ENCODE results near the gene SUCNR1.
"Not testable (repeated sequence)": the region's sequence is repeated elsewhere in the genome, so short reads cannot be mapped to it uniquely, and the experiment has no call there.

The SUCNR1 gene

DNA sequence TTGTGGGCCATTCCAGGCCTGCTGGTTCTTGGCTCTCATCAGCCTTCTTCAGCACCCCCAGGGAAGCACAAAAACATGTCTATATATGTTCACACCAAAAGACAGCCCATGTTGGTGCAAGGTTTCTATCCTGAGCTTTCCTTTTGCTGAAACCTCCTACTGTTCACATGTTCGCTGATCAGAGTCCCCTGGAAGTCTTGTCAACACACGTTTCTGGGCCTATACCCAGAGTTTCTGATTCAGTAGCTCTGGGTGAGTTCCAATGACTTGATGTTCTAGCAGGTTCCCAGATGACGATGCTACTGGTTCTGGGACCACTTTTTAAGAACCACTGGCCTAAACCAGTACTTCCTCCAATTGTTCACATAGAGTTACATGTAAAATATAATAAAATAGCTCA is 46.0 kb downstream of the SUCNR1 start:
- no peak overlapping the region for H3K4me3 ChIP-seq (ENCODE audit: low read depth, low read length)
- no peaks in the 10 kb centered on the region for H3K9me3 ChIP-seq (ENCODE audit: control insufficient read depth, insufficient read depth, low read length)
- no peak overlapping the region for H3K9ac ChIP-seq (ENCODE audit: low read depth, low read length)
- H3K27ac ChIP-seq (ENCODE audit: low read depth, low read length) = no peak overlapping the region
- no peaks in the 10 kb centered on the region for H3K36me3 ChIP-seq (ENCODE audit: control insufficient read depth, insufficient read depth, low read length)
- H3K4me1 ChIP-seq (ENCODE audit: control insufficient read depth, insufficient read depth, low read length) = no peaks in the 10 kb centered on the region
- H3K27me3 ChIP-seq (ENCODE audit: control insufficient read depth, insufficient read depth, low read length) = no peaks in the 10 kb centered on the region

DNA sequence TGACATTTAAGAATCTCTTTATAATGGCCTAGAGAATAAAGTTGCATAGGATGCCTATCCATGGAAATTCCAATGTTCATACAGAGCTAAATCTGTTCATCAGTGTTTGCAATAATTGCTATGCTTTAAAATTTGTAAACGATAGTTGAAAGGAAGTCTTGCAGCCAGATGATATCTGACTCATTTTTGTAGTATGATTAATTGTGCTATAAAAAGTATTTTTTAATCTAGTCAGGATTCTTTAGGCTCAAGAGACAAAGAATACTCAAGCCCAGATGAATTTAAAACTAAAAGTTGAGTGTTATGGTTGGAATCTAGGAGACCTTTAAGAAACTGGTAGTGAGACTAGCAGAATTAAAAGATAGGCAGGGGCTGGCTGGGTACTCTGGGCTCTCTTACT is 50.5 kb downstream of the SUCNR1 start:
- Histone ChIP-seq H3K27ac (ENCODE audit: low read depth, low read length) (no peak overlapping the region), H3K36me3 (ENCODE audit: control insufficient read depth, insufficient read depth, low read length) (no peaks in the 10 kb centered on the region), H3K9me3 (ENCODE audit: control insufficient read depth, insufficient read depth, low read length) (no peaks in the 10 kb centered on the region), H3K9ac (ENCODE audit: low read depth, low read length) (no peak overlapping the region), H3K4me3 (ENCODE audit: low read depth, low read length) (no peak overlapping the region), H3K4me1 (ENCODE audit: control insufficient read depth, insufficient read depth, low read length) (no peaks in the 10 kb centered on the region), H3K27me3 (ENCODE audit: control insufficient read depth, insufficient read depth, low read length) (no peaks in the 10 kb centered on the region)

DNA sequence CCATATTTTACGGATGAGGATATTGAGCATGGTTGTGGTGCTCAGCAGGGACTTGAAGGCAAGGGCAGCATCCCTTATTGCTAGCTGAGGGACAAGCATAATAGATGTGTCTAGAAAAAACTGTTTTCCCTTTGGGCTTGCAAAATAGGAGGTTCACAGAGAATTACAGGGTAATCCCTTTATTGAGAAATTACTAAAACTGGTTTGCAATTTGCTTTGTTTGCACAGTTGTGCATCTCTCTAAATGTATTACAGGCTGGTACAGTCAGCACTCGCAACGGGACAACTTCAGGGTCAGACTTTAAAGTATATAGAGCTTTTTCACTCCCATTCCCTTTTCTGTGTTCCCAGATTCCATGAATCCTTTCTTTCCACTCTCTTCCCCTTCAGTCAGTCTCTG is 51.3 kb downstream of the SUCNR1 start:
- Histone ChIP-seq H3K9ac (ENCODE audit: low read depth, low read length) (no peak overlapping the region), H3K36me3 (ENCODE audit: control insufficient read depth, insufficient read depth, low read length) (no peaks in the 10 kb centered on the region), H3K4me3 (ENCODE audit: low read depth, low read length) (no peak overlapping the region), H3K27me3 (ENCODE audit: control insufficient read depth, insufficient read depth, low read length) (no peaks in the 10 kb centered on the region), H3K4me1 (ENCODE audit: control insufficient read depth, insufficient read depth, low read length) (no peaks in the 10 kb centered on the region), H3K27ac (ENCODE audit: low read depth, low read length) (no peak overlapping the region), H3K9me3 (ENCODE audit: control insufficient read depth, insufficient read depth, low read length) (no peaks in the 10 kb centered on the region)

DNA sequence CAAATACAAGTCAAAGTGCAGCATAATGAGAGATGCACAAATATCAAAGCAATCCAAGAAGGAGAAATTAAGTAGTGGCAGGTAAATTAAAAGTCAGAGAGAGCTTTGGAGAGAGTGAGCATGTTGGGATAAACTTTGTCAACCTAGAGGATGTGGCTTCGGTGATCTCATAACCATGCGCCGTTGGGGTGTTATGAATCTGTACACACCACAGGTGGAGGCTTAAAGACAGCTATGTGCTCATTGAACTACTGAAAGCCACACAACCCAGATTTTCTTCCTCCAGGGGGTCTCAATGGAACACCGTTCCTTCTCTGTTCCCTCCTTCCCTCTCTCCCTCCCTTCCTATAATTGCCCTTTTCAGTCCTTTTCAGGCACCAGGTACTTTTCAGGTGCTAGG is 52.0 kb downstream of the SUCNR1 start:
- no peaks in the 10 kb centered on the region for H3K36me3 ChIP-seq (ENCODE audit: control insufficient read depth, insufficient read depth, low read length)
- no peaks in the 10 kb centered on the region for H3K9me3 ChIP-seq (ENCODE audit: control insufficient read depth, insufficient read depth, low read length)
- H3K4me3 ChIP-seq (ENCODE audit: low read depth, low read length) = no peak overlapping the region
- H3K9ac ChIP-seq (ENCODE audit: low read depth, low read length) = no peak overlapping the region
- H3K27ac ChIP-seq (ENCODE audit: low read depth, low read length) = no peak overlapping the region
- H3K27me3 ChIP-seq (ENCODE audit: control insufficient read depth, insufficient read depth, low read length) = no peaks in the 10 kb centered on the region
- H3K4me1 ChIP-seq (ENCODE audit: control insufficient read depth, insufficient read depth, low read length) = no peaks in the 10 kb centered on the region

DNA sequence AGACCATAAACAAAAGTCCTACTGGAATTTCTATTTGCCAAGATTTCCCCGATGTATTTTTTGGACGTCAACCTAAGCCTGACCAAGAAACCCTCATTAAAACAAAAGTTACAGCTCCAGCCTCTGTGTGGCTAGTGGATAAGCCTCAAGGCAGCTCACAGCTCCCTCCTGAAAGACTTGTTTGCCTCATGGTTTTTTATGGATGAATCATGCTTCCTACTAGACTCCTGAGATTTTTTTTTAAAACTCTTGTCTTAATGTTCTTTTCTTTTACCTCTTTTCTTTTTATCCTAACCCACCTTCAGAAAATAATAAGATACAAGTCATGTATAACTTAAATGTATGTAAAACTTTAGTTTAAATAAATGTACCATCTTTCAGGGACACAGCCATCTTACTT is 52.4 kb downstream of the SUCNR1 start:
- no peaks in the 10 kb centered on the region for H3K4me1 ChIP-seq (ENCODE audit: control insufficient read depth, insufficient read depth, low read length)
- H3K9ac ChIP-seq (ENCODE audit: low read depth, low read length) = no peak overlapping the region
- no peaks in the 10 kb centered on the region for H3K36me3 ChIP-seq (ENCODE audit: control insufficient read depth, insufficient read depth, low read length)
- H3K27me3 ChIP-seq (ENCODE audit: control insufficient read depth, insufficient read depth, low read length) = no peaks in the 10 kb centered on the region
- H3K9me3 ChIP-seq (ENCODE audit: control insufficient read depth, insufficient read depth, low read length) = no peaks in the 10 kb centered on the region
- H3K27ac ChIP-seq (ENCODE audit: low read depth, low read length) = no peak overlapping the region
- no peak overlapping the region for H3K4me3 ChIP-seq (ENCODE audit: low read depth, low read length)

DNA sequence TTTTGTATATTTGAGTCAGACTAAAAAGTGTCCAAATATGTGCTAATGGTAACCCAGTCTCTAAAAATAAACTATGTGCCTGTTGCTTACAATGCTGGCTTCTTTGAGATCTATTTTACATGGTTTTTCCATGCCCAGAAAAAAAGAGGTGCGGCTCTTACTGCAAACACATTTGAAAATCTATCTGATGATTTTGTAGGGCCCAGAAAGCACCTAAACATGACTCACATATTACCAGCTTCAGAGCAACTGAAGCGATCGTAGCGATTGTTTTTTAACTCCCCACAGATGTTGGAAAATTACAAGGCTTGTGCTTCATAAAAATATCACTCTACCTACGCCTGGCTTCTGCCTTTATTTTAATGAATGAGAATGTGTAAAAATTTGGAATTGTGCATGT is 53.5 kb downstream of the SUCNR1 start:
- Histone ChIP-seq H3K9ac (ENCODE audit: low read depth, low read length) (no peak overlapping the region), H3K36me3 (ENCODE audit: control insufficient read depth, insufficient read depth, low read length) (no peaks in the 10 kb centered on the region), H3K9me3 (ENCODE audit: control insufficient read depth, insufficient read depth, low read length) (no peaks in the 10 kb centered on the region), H3K27me3 (ENCODE audit: control insufficient read depth, insufficient read depth, low read length) (no peaks in the 10 kb centered on the region), H3K4me1 (ENCODE audit: control insufficient read depth, insufficient read depth, low read length) (no peaks in the 10 kb centered on the region), H3K4me3 (ENCODE audit: low read depth, low read length) (no peak overlapping the region), H3K27ac (ENCODE audit: low read depth, low read length) (no peak overlapping the region)

DNA sequence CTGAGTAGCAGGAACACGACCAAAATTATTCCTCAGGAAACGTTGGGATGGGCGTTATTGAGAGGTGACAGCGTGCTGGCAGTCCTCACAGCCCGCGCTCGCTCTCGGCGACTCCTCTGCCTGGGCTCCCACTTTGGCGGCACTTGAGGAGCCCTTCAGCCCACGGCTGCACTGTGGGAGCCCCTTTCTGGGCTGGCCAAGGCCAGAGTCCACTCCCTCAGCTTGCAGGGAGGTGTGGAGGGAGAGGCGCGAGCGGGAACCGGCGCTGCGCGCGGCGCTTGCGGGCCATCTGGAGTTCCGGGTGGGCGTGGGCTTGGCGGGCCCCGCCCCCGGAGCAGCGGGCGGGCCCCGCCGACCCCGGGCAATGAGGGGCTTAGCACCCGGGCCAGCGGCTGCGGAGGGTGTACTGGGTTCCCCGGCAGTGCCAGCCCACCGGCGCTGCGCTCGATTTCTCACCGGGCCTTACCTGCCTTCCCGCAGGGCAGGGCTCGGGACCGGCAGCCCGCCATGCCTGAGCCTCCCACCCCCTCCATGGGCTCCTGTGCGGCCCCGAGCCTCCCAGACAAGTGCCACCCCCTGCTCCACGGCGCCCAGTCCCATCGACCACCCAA is 54.6 kb downstream of the SUCNR1 start:
- not testable (repeated sequence) for H3K4me3 ChIP-seq (ENCODE audit: low read depth, low read length); H3K9me3 ChIP-seq (ENCODE audit: control insufficient read depth, insufficient read depth, low read length); H3K4me1 ChIP-seq (ENCODE audit: control insufficient read depth, insufficient read depth, low read length); H3K27ac ChIP-seq (ENCODE audit: low read depth, low read length); H3K36me3 ChIP-seq (ENCODE audit: control insufficient read depth, insufficient read depth, low read length); H3K9ac ChIP-seq (ENCODE audit: low read depth, low read length); H3K27me3 ChIP-seq (ENCODE audit: control insufficient read depth, insufficient read depth, low read length)

DNA sequence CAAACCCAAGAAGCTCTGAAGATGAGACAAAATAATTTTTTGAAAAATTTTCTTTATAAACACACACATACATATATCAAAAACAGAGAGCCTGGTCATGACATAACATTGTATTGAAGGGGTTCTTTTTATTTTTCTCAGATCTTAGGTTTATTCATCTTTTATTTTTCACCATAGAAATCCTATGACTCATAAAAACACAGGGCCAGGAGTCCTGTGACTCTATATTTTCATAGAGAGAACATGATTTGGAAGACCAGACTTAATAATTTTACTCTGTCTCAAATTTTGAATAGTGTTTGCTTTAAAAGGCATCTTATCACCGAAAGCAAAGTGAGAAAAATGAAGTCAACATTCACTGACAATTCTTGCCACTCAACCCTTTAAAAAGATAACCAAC is 57.7 kb downstream of the SUCNR1 start:
- H3K27ac ChIP-seq (ENCODE audit: low read depth, low read length) = no peak overlapping the region
- no peaks in the 10 kb centered on the region for H3K9me3 ChIP-seq (ENCODE audit: control insufficient read depth, insufficient read depth, low read length)
- no peaks in the 10 kb centered on the region for H3K36me3 ChIP-seq (ENCODE audit: control insufficient read depth, insufficient read depth, low read length)
- no peaks in the 10 kb centered on the region for H3K4me1 ChIP-seq (ENCODE audit: control insufficient read depth, insufficient read depth, low read length)
- H3K27me3 ChIP-seq (ENCODE audit: control insufficient read depth, insufficient read depth, low read length) = no peaks in the 10 kb centered on the region
- H3K4me3 ChIP-seq (ENCODE audit: low read depth, low read length) = no peak overlapping the region
- no peak overlapping the region for H3K9ac ChIP-seq (ENCODE audit: low read depth, low read length)

DNA sequence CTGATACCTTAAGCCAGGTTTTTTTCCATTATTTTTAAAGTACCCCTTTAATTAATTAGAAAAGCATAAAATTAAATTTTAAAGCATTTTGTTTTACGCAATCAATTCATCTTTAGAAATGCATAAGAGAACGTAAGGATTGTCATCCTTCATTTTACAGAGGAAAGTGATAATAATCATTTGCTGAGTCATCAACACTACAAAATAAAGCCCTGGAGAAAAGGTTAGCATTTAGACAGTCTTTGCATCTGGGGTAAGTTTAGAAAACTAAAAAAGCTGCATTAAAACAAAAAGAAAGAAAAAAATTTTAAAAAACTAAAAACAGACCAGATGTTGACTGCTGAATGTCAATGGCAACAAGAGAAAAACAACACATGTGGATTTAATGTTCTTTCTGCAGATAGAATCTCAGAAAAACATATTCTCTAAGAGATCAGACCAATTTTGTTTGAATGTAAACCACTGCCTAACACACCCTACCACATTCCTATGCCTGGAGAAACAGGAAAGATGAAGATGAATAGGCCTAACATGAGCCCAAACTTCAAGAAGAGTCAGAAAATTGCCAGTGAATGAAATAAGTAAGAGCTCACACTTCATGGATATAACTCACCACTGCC is 59.9 kb downstream of the SUCNR1 start:
- H3K4me1 ChIP-seq (ENCODE audit: control insufficient read depth, insufficient read depth, low read length) = no peaks in the 10 kb centered on the region
- no peak overlapping the region for H3K4me3 ChIP-seq (ENCODE audit: low read depth, low read length)
- no peaks in the 10 kb centered on the region for H3K9me3 ChIP-seq (ENCODE audit: control insufficient read depth, insufficient read depth, low read length)
- no peak overlapping the region for H3K27ac ChIP-seq (ENCODE audit: low read depth, low read length)
- H3K9ac ChIP-seq (ENCODE audit: low read depth, low read length) = no peak overlapping the region
- H3K36me3 ChIP-seq (ENCODE audit: control insufficient read depth, insufficient read depth, low read length) = no peaks in the 10 kb centered on the region
- H3K27me3 ChIP-seq (ENCODE audit: control insufficient read depth, insufficient read depth, low read length) = no peaks in the 10 kb centered on the region

Data from HUES48 (cell line).